Trophoblast cell (in vitro differentiated cells and primary cell): ENCODE measurements around the gene MAPK1.
"Not testable (repeated sequence)": the region's sequence is repeated elsewhere in the genome, so short reads cannot be mapped to it uniquely, and the experiment has no call there.

ENCODE experiments used
- DNase-seq, 2 donors: peaks; one replicate each; pipeline ENCODE4 v3.0.0-alpha.2; 2016
- H2AFZ ChIP-seq: 2 replicates; pipeline ENCODE4 v1.6.1; 2013; ENCODE audit warnings: low read length, moderate library complexity, mild to moderate bottlenecking; ENCODE audit not compliant: insufficient read depth, poor library complexity
- H2AK5ac ChIP-seq: 2 replicates; pipeline ENCODE4 v1.6.1; 2013; ENCODE audit warnings: mild to moderate bottlenecking, low read length
- H2BK120ac ChIP-seq: 2 replicates; pipeline ENCODE4 v1.6.1; 2013; ENCODE audit warnings: low read length, mild to moderate bottlenecking, moderate library complexity; ENCODE audit not compliant: insufficient read depth, poor library complexity
- H2BK12ac ChIP-seq: 2 replicates; pipeline ENCODE4 v1.6.1; 2013; ENCODE audit warnings: mild to moderate bottlenecking, low read length, moderate library complexity
- H2BK5ac ChIP-seq: 2 replicates; pipeline ENCODE4 v1.6.1; 2013; ENCODE audit warnings: low read length, low read depth, moderate library complexity, mild to moderate bottlenecking; ENCODE audit not compliant: poor library complexity
- H3K14ac ChIP-seq: 2 replicates; pipeline ENCODE4 v1.6.1; 2013; ENCODE audit warnings: mild to moderate bottlenecking, low read length
- H3K18ac ChIP-seq: 2 replicates; pipeline ENCODE4 v1.6.1; 2013; ENCODE audit warnings: mild to moderate bottlenecking, low read length
- H3K23ac ChIP-seq: 2 replicates; pipeline ENCODE4 v1.6.1; 2013; ENCODE audit warnings: low read length
- H3K27ac ChIP-seq: 2 replicates; pipeline ENCODE4 v1.5.1; 2013; ENCODE audit warnings: low read depth, mild to moderate bottlenecking, inconsistent platforms, low read length, moderate library complexity
- H3K27me3 ChIP-seq: 2 replicates; pipeline ENCODE4 v1.6.1; 2013; ENCODE audit warnings: inconsistent platforms, mild to moderate bottlenecking, low read length, moderate library complexity; ENCODE audit not compliant: insufficient read depth
- H3K36me3 ChIP-seq, 2 experiments: 1 replicate in 1 of 2; 2 replicates in 1 of 2; pipeline ENCODE4 v1.6.1; 2013; ENCODE audit warnings: low read length in 2 of 2, mild to moderate bottlenecking in 2 of 2, moderate library complexity in 1 of 2; ENCODE audit not compliant: insufficient read depth in 2 of 2, control insufficient read depth in 1 of 2
- H3K4ac ChIP-seq: 2 replicates; pipeline ENCODE4 v1.6.1; 2013; ENCODE audit warnings: low read depth, mild to moderate bottlenecking, low read length, moderate library complexity
- H3K4me1 ChIP-seq, 2 experiments: 1 replicate in 1 of 2; 2 replicates in 1 of 2; pipeline ENCODE4 v1.6.1; 2013; ENCODE audit warnings: low read length in 2 of 2, mild to moderate bottlenecking in 2 of 2, moderate library complexity in 1 of 2; ENCODE audit not compliant: insufficient read depth in 2 of 2, control insufficient read depth in 1 of 2
- H3K4me2 ChIP-seq: 2 replicates; pipeline ENCODE4 v1.6.1; 2013; ENCODE audit warnings: inconsistent platforms, mild to moderate bottlenecking, low read length, moderate library complexity
- H3K4me3 ChIP-seq: 2 replicates; pipeline ENCODE4 v1.5.1; 2013; ENCODE audit warnings: mild to moderate bottlenecking, low read depth, low read length, inconsistent platforms
- H3K79me1 ChIP-seq: one replicate; pipeline ENCODE4 v1.6.1; 2013; ENCODE audit warnings: low read length
- H3K79me2 ChIP-seq: 2 replicates; pipeline ENCODE4 v1.6.1; 2013; ENCODE audit warnings: low read length, mild to moderate bottlenecking; ENCODE audit not compliant: control insufficient read depth, insufficient read depth, poor library complexity
- H3K9ac ChIP-seq: 2 replicates; pipeline ENCODE4 v1.6.1; 2013; ENCODE audit warnings: mild to moderate bottlenecking, low read length
- H3K9me3 ChIP-seq: 2 replicates; pipeline ENCODE4 v1.6.1; 2013; ENCODE audit warnings: low read depth, mild to moderate bottlenecking, control low read depth, inconsistent platforms, low read length; ENCODE audit not compliant: insufficient read depth
- H4K12ac ChIP-seq: 2 replicates; pipeline ENCODE4 v1.6.1; 2013; ENCODE audit warnings: low read depth, mild to moderate bottlenecking, low read length, moderate library complexity
- H4K8ac ChIP-seq: 2 replicates; pipeline ENCODE4 v1.6.1; 2013; ENCODE audit warnings: low read depth, mild to moderate bottlenecking, low read length, moderate library complexity
- H4K91ac ChIP-seq: one replicate; pipeline ENCODE4 v1.6.1; 2013; ENCODE audit warnings: low read depth, mild to moderate bottlenecking, low read length, moderate library complexity
- WGBS: extraction: QIAGEN DNeasy Blood & Tissue Kit; methylation state at CpG from one replicate; pipeline ENCODE4 v1.1.7; 2013; ENCODE audit warnings: missing lambda C conversion rate; ENCODE audit not compliant: insufficient read length, insufficient coverage; ENCODE audit errors: extremely low coverage; 5-methylcytosine and 5-hydroxymethylcytosine counted together

Gene MAPK1

DNA sequence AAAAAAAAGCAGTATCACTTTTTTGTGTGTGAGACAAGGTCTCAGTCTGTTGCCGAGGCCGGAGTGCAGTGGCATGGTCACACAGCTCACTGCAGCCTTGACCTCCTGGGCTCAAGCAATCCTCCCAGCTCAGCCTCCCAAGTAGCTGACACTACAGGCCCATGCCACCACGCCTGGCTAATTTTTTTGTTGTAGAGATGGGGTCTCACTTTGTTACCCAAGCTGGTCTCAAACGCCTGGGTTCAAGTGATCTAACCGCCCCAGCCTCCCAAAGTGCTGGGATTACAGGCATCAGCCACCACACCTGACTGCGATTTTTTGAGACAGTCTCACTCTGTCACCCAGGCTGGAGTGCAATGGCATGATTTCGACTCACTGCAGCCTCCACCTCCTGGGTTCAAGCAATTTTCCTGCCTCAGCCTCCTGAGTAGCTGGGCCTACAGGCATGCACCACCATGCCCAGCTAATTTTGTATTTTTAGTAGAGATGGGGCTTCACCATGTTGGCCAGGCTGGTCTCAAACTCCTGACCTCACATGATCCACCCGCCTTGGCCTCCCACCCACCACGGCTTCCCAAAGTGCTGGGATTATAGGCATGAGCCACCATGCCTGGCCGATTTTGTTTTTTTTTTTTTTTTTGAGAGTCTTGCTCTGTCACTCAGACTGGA lies 147.1 kb downstream of the MAPK1 start:
- not testable (repeated sequence) for H3K9me3 ChIP-seq, H4K8ac ChIP-seq, H2BK5ac ChIP-seq, H3K4me2 ChIP-seq, H2BK120ac ChIP-seq, DNase-seq, H3K27ac ChIP-seq, H2BK12ac ChIP-seq, H3K79me1 ChIP-seq, H2AFZ ChIP-seq, H3K4me3 ChIP-seq, H2AK5ac ChIP-seq, H3K23ac ChIP-seq, H3K79me2 ChIP-seq, H3K27me3 ChIP-seq, H3K4me1 ChIP-seq, H3K4ac ChIP-seq, H3K36me3 ChIP-seq, H3K9ac ChIP-seq, H3K14ac ChIP-seq, H3K18ac ChIP-seq, H4K12ac ChIP-seq, H4K91ac ChIP-seq
- WGBS: no CpG with 5 or more reads among the region's 10 CpGs

DNA sequence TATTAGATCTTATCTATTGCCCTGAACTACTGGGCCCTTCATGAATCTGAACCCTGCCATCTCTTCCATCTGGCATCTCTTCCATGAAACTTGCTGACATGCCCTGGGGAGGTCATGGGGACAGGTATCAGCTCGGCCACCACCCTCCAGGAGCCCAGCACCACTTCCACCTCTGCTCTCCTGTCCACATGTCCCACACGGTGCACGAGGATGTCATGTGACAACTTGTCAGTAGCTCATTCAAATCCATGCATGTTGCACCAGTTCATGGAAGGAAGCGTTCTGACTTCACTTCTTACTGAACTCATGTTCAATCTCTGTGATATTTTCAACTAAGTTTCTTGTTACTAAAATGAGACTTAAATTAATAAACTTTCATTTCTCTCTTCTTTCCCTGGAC lies 148.4 kb downstream of the MAPK1 start:
- H3K23ac ChIP-seq: no peak overlapping the region
- no CpG with 5 or more reads among the region's 4 CpGs for WGBS
- H3K36me3 ChIP-seq: no peaks in the 10 kb centered on the region
- no peak overlapping the region for H3K9ac ChIP-seq
- no peak overlapping the region for H3K27ac ChIP-seq
- DNase-seq: no peak
- H2AFZ ChIP-seq: no peak overlapping the region
- no peaks in the 10 kb centered on the region for H3K4me1 ChIP-seq
- no peak overlapping the region for H2BK5ac ChIP-seq
- H2AK5ac ChIP-seq: no peak overlapping the region
- H2BK12ac ChIP-seq: no peak overlapping the region
- no peak overlapping the region for H4K91ac ChIP-seq
- H4K12ac ChIP-seq: no peak overlapping the region
- no peak overlapping the region for H3K4me2 ChIP-seq
- no peak overlapping the region for H3K18ac ChIP-seq
- H3K14ac ChIP-seq: no peak overlapping the region
- no peak overlapping the region for H2BK120ac ChIP-seq
- H3K9me3 ChIP-seq: peaks cover 2% of the 10 kb centered on the region
- no peaks in the 10 kb centered on the region for H3K79me1 ChIP-seq
- H3K79me2 ChIP-seq: no peaks in the 10 kb centered on the region
- H3K4me3 ChIP-seq: no peak overlapping the region
- H3K4ac ChIP-seq: no peak overlapping the region
- H3K27me3 ChIP-seq: no peaks in the 10 kb centered on the region
- no peak overlapping the region for H4K8ac ChIP-seq

DNA sequence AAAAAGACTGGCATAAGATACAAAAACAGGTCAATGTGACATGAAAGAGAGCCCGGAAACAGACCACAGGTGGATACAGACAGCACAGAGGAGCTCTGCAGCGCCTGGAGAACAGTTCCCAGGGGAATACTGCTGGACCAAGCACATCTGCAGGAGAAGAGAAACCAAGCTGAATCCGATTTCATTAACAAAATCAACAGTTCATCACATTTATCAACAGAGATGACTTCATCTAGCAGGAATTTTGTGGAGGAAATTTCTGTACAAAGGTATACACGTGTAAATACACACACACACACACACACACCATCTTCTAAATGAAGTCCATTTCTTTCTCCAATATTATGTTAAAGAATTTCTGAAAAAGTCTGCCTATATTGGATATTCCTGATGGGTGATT lies 148.9 kb downstream of the MAPK1 start:
- no CpG with 5 or more reads among the region's 4 CpGs for WGBS
- H4K12ac ChIP-seq: no peak overlapping the region

DNA sequence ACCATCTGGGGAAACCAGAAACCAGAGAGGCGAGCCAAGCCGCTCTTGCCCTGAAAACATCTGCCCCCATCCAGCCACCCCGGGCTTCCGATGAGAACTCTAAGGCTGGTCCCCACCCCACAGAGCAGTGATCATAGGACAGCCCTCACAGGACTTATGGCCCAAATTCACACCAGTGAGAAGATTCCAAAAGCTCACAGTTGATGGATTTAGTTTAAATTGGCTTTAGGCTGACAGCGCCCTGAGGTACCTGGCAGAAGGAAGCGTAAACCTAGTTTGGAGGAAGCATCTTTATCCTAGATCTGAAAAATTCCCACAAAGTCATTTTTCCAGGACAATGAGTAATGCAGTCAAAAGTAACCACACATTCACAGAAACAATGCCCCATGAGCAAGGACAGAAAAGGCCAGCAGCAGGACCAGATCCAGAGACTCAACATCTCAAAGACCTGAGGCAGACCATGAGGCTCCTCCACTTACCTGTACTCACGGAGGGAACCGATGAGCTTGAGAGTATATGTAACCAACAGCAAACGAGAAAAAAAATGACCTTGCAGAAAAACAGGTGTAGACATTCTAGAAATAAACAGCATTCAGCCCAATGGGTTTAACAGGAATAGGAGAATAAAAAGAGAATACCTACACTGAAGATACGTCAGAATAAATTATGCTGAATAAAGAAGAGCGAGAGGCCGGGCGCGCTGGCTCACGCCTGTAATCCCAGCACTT lies 150.9 kb downstream of the MAPK1 start:
- H3K23ac ChIP-seq, H2BK12ac ChIP-seq, H3K9me3 ChIP-seq, H3K4me2 ChIP-seq, H3K4me1 ChIP-seq, H3K27ac ChIP-seq, H4K8ac ChIP-seq, H2AK5ac ChIP-seq, H3K36me3 ChIP-seq, H2BK5ac ChIP-seq, H4K91ac ChIP-seq, H3K18ac ChIP-seq, H3K4me3 ChIP-seq, DNase-seq, H3K79me1 ChIP-seq, H4K12ac ChIP-seq, H2AFZ ChIP-seq, H3K9ac ChIP-seq, H2BK120ac ChIP-seq, H3K27me3 ChIP-seq, H3K14ac ChIP-seq, H3K79me2 ChIP-seq, H3K4ac ChIP-seq: not testable (repeated sequence)
- no CpG with 5 or more reads among the region's 15 CpGs for WGBS

More for the DNA sequence above, 148.9 kb downstream of the MAPK1 start:
- no peak overlapping the region for H3K27ac ChIP-seq
- H3K23ac ChIP-seq: no peak overlapping the region
- H2BK5ac ChIP-seq: no peak overlapping the region
- H3K79me1 ChIP-seq: no peaks in the 10 kb centered on the region
- no peak overlapping the region for H3K4me3 ChIP-seq
- no peak overlapping the region for H2BK120ac ChIP-seq
- no peak overlapping the region for H2AK5ac ChIP-seq
- H3K4me2 ChIP-seq: no peak overlapping the region
- H3K14ac ChIP-seq: no peak overlapping the region
- no peak for DNase-seq
- no peaks in the 10 kb centered on the region for H3K4me1 ChIP-seq
- no peak overlapping the region for H3K18ac ChIP-seq
- H2BK12ac ChIP-seq: no peak overlapping the region
- H3K27me3 ChIP-seq: no peaks in the 10 kb centered on the region
- no peak overlapping the region for H3K9ac ChIP-seq
- peaks cover 2% of the 10 kb centered on the region for H3K9me3 ChIP-seq
- no peaks in the 10 kb centered on the region for H3K36me3 ChIP-seq
- no peaks in the 10 kb centered on the region for H3K79me2 ChIP-seq
- H4K8ac ChIP-seq: no peak overlapping the region
- H2AFZ ChIP-seq: no peak overlapping the region
- H3K4ac ChIP-seq: no peak overlapping the region
- no peak overlapping the region for H4K91ac ChIP-seq
